ENCODE measurements around the gene PTPN3. TPM values are rescaled to one million over a fixed set of nuclear protein-coding genes. Genes with fewer than 3 reads are reported as not detected.

The PTPN3 gene
- total and polyA plus RNA-seq, 9 of the 15 experiments (the other 6 are each of a cell fraction or from before 2014, with no cell fraction given) = 0.02 TPM; not detected in 8

DNA sequence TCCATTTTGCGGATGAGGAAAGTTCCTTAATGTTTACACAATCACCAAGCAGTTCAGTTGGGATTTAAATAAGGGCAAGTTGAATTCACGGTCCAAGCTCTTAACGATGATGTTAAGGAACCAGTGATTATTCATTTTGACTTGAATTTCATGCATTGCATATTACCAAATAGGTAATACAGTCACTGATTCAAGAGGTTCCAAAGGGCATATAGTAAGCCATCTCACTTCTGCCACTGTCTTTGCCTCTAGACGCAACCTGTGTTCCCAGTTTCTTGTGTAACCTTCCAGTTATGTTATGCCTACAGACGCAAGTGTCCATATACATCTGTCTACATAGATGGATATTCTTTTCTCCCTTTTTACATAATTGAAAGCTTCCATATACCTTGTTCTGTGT is 137.3 kb downstream of the PTPN3 start:
- under 1% methylated on average over 5 of the region's 5 CpGs for WGBS (ENCODE audit: insufficient coverage, low coverage, missing lambda C conversion rate)
- in situ Hi-C loops (cut with MboI) = no loop called here

More for the DNA sequence above, 137.3 kb downstream of the PTPN3 start:
- ATAC-seq (no peak), FAIRE-seq (no peak), DNase-seq (ENCODE audit: extremely low read depth in 1 of 4, low spot score in 3 of 4) (no peak)
- no peak for TF ChIP-seq RHOXF2B (CRISPR knock-in tag; conservative IDR thresholded peaks at IDR 0.05)
- no peak for TF ChIP-seq SMARCA5 (IDR thresholded peaks at IDR 0.05)
- TF ChIP-seq, protein P1, sequence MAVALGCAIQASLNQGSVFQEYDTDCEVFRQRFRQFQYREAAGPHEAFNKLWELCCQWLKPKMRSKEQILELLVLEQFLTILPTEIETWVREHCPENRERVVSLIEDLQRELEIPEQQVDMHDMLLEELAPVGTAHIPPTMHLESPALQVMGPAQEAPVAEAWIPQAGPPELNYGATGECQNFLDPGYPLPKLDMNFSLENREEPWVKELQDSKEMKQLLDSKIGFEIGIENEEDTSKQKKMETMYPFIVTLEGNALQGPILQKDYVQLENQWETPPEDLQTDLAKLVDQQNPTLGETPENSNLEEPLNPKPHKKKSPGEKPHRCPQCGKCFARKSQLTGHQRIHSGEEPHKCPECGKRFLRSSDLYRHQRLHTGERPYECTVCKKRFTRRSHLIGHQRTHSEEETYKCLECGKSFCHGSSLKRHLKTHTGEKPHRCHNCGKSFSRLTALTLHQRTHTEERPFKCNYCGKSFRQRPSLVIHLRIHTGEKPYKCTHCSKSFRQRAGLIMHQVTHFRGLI (CRISPR knock-in tag; IDR thresholded peaks at IDR 0.05) = no peak
- TF ChIP-seq, protein P2, sequence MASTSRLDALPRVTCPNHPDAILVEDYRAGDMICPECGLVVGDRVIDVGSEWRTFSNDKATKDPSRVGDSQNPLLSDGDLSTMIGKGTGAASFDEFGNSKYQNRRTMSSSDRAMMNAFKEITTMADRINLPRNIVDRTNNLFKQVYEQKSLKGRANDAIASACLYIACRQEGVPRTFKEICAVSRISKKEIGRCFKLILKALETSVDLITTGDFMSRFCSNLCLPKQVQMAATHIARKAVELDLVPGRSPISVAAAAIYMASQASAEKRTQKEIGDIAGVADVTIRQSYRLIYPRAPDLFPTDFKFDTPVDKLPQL (IDR thresholded peaks at IDR 0.05; ENCODE audit: extremely low read depth, insufficient read length) = no peak
- TF ChIP-seq, protein P3, sequence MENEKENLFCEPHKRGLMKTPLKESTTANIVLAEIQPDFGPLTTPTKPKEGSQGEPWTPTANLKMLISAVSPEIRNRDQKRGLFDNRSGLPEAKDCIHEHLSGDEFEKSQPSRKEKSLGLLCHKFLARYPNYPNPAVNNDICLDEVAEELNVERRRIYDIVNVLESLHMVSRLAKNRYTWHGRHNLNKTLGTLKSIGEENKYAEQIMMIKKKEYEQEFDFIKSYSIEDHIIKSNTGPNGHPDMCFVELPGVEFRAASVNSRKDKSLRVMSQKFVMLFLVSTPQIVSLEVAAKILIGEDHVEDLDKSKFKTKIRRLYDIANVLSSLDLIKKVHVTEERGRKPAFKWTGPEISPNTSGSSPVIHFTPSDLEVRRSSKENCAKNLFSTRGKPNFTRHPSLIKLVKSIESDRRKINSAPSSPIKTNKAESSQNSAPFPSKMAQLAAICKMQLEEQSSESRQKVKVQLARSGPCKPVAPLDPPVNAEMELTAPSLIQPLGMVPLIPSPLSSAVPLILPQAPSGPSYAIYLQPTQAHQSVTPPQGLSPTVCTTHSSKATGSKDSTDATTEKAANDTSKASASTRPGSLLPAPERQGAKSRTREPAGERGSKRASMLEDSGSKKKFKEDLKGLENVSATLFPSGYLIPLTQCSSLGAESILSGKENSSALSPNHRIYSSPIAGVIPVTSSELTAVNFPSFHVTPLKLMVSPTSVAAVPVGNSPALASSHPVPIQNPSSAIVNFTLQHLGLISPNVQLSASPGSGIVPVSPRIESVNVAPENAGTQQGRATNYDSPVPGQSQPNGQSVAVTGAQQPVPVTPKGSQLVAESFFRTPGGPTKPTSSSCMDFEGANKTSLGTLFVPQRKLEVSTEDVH (IDR thresholded peaks at IDR 0.05; ENCODE audit: low read depth, partially characterized antibody) = no peak
- TF ChIP-seq, protein P4, sequence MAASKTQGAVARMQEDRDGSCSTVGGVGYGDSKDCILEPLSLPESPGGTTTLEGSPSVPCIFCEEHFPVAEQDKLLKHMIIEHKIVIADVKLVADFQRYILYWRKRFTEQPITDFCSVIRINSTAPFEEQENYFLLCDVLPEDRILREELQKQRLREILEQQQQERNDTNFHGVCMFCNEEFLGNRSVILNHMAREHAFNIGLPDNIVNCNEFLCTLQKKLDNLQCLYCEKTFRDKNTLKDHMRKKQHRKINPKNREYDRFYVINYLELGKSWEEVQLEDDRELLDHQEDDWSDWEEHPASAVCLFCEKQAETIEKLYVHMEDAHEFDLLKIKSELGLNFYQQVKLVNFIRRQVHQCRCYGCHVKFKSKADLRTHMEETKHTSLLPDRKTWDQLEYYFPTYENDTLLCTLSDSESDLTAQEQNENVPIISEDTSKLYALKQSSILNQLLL (CRISPR knock-in tag; IDR thresholded peaks at IDR 0.05; ENCODE audit: borderline replicate concordance) = no peak
- no peak for TF ChIP-seq ZNF764 (CRISPR knock-in tag; IDR thresholded peaks at IDR 0.05; ENCODE audit: low read depth)
- no peak for TF ChIP-seq ZNF780A (CRISPR knock-in tag; IDR thresholded peaks at IDR 0.05)
- no peak for TF ChIP-seq PTBP1 (IDR thresholded peaks at IDR 0.05; ENCODE audit: low read depth, low read length)
- TF ChIP-seq ETV6 (IDR thresholded peaks at IDR 0.05; ENCODE audit: borderline replicate concordance in 1 of 2, low read depth in 2 of 2, low read length in 1 of 2) = no peak
- TF ChIP-seq ETV6 (CRISPR knock-in tag; IDR thresholded peaks at IDR 0.05; ENCODE audit: borderline replicate concordance) = no peak
- TF ChIP-seq HDAC2 (IDR thresholded peaks at IDR 0.05) = no peak
- TF ChIP-seq, protein P5, sequence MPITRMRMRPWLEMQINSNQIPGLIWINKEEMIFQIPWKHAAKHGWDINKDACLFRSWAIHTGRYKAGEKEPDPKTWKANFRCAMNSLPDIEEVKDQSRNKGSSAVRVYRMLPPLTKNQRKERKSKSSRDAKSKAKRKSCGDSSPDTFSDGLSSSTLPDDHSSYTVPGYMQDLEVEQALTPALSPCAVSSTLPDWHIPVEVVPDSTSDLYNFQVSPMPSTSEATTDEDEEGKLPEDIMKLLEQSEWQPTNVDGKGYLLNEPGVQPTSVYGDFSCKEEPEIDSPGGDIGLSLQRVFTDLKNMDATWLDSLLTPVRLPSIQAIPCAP (CRISPR knock-in tag; IDR thresholded peaks at IDR 0.05; ENCODE audit: borderline replicate concordance) = no peak
- no peak for TF ChIP-seq ZNF41 (CRISPR knock-in tag; conservative IDR thresholded peaks at IDR 0.05)
- TF ChIP-seq DACH1 (IDR thresholded peaks at IDR 0.05; ENCODE audit: partially characterized antibody) = no peak
- no peak for TF ChIP-seq ZNF79 (CRISPR knock-in tag; IDR thresholded peaks at IDR 0.05; ENCODE audit: low read depth)
- no peak for TF ChIP-seq ILF3 (IDR thresholded peaks at IDR 0.05; ENCODE audit: borderline replicate concordance)
- Histone ChIP-seq H3K27ac (ENCODE audit: extremely low read depth, low read depth, low read length) (no peak overlapping the region), H3K79me2 (ENCODE audit: control insufficient read depth, insufficient read depth, low read length) (no peaks in the 10 kb centered on the region), H3K9ac (ENCODE audit: insufficient read depth in 1 of 2, low read depth in 2 of 2, low read length in 2 of 2) (no peak overlapping the region), H3K4me1 (replicated peaks in 1 of 2; ENCODE audit: control insufficient read depth in 2 of 2, insufficient read depth in 2 of 2, low read length in 2 of 2) (no peaks in the 10 kb centered on the region), H3K9me1 (ENCODE audit: control insufficient read depth, insufficient read depth, low read length) (no peaks in the 10 kb centered on the region), H3K9me3 (replicated peaks; ENCODE audit: control insufficient read depth, insufficient read depth, low read depth, low read length) (no peaks in the 10 kb centered on the region), H4K20me1 (replicated peaks; ENCODE audit: control insufficient read depth, insufficient read depth, low read length) (no peaks in the 10 kb centered on the region), H2AFZ (ENCODE audit: low read depth, low read length) (no peak overlapping the region), H3K36me3 (ENCODE audit: control insufficient read depth, insufficient read depth, low read length) (no peaks in the 10 kb centered on the region), H3K4me2 (ENCODE audit: insufficient read depth, low read length) (no peak overlapping the region), H3K27me3 (ENCODE audit: control insufficient read depth in 2 of 2, insufficient read depth in 2 of 2, low read length in 2 of 2) (peaks cover 14 to 23% of the 10 kb centered on the region in 2 experiments; a peak in 4 of 5 replicates), H3K4me3 (no peak overlapping the region)
- intact Hi-C loops (cut with micrococcal nuclease) = no loop called here
- ChIA-PET POLR2A (no interaction called here), CTCF (ENCODE audit: low intra/inter-chr PET ratio) (no interaction called here)
- BruUV-seq (replicated peaks) = no TSS peak
